Natural killer cell (primary cell): ENCODE results near the gene ABR. TPM values are rescaled to one million over a fixed set of nuclear protein-coding genes. Genes with fewer than 3 reads are reported as not detected.
"Not testable (repeated sequence)": the region's sequence is repeated elsewhere in the genome, so short reads cannot be mapped to it uniquely, and the experiment has no call there.

ENCODE experiments used
- ATAC-seq, 3 donors: fragments of 150-1000 bp in 2 of 3; fragments of 200-7000 bp in 1 of 3; cut with Tn5 transposase; 1 replicate in 1 of 3; 2 replicates in 2 of 3; pipeline ENCODE4 v1.10.0; 2021; ENCODE audit warnings: mild to moderate bottlenecking in 2 of 3, moderate library complexity in 2 of 3
- DNase-seq, 2 donors: peaks; one replicate each; pipeline versions ENCODE4 v3.0.0 to v3.0.0-alpha.2; 2013 to 2021; ENCODE audit warnings: mixed read lengths in 1 of 2
- H3K27ac ChIP-seq: one replicate; pipeline ENCODE4 v1.5.1; 2013; ENCODE audit warnings: mild to moderate bottlenecking, low read length
- H3K27me3 ChIP-seq: one replicate; pipeline ENCODE4 v1.6.1; 2013; ENCODE audit warnings: low read length; ENCODE audit not compliant: control insufficient read depth, insufficient read depth
- H3K36me3 ChIP-seq: one replicate; pipeline ENCODE4 v1.6.1; 2013; ENCODE audit warnings: low read length; ENCODE audit not compliant: control insufficient read depth, insufficient read depth
- H3K4me1 ChIP-seq: one replicate; pipeline ENCODE4 v1.6.1; 2013; ENCODE audit warnings: low read length; ENCODE audit not compliant: control insufficient read depth, insufficient read depth
- H3K4me3 ChIP-seq: one replicate; pipeline ENCODE4 v1.5.1; 2013; ENCODE audit warnings: low read length
- H3K9me3 ChIP-seq: one replicate; pipeline ENCODE4 v1.6.1; 2013; ENCODE audit warnings: low read length; ENCODE audit not compliant: control insufficient read depth, insufficient read depth
- H3K27ac Mint-ChIP-seq, 2 donors: one replicate each; pipeline ENCODE4 v1.8.0; 2022; ENCODE audit warnings: mild to moderate bottlenecking in 2 of 2, mixed read lengths in 2 of 2, moderate library complexity in 1 of 2
- H3K27me3 Mint-ChIP-seq, 2 donors: one replicate each; pipeline ENCODE4 v1.8.0; 2022; ENCODE audit warnings: low read depth in 2 of 2, mixed read lengths in 2 of 2
- H3K36me3 Mint-ChIP-seq: one replicate; pipeline ENCODE4 v1.8.0; 2022; ENCODE audit warnings: mixed read lengths
- H3K4me1 Mint-ChIP-seq, 2 donors: one replicate each; pipeline ENCODE4 v1.8.0; 2022; ENCODE audit warnings: mixed read lengths in 2 of 2
- H3K4me3 Mint-ChIP-seq: one replicate; pipeline ENCODE4 v1.8.0; 2022; ENCODE audit warnings: mild to moderate bottlenecking, moderate library complexity, mixed read lengths
- H3K9me3 Mint-ChIP-seq, 2 donors: one replicate each; pipeline ENCODE4 v1.8.0; 2022; ENCODE audit warnings: mixed read lengths in 2 of 2
- WGBS: methylation state at CpG from one replicate; pipeline ENCODE4 v1.1.7; 2013; ENCODE audit warnings: missing lambda C conversion rate; ENCODE audit not compliant: insufficient coverage; 5-methylcytosine and 5-hydroxymethylcytosine counted together
- intact Hi-C: fragments of 100-400 bp; cut with micrococcal nuclease; formaldehyde crosslinking; loops from one replicate; pipeline ENCODE4 v1.14.2; 2022
- total RNA-seq, 4 donors: library from RNA; stranded (reverse); fragments of 120-200 nt in 1 of 4; gene quantifications; one replicate each; pipeline versions ENCODE4 v1.2.3 to v1.2.4, GENCODE V29; 2013 to 2022
- TF ChIP-seq, protein P1 (sequence below): fragments of 200-600 bp; IDR thresholded peaks from one replicate; pipeline ENCODE4 v1.8.0; 2022; ENCODE audit warnings: antibody characterized with exemption

The ABR gene
- total RNA-seq, 3 donors from 2014 or later (not counting 1 experiment from before 2014, with no cell fraction given), result 155 to 215 (median 163) TPM

DNA sequence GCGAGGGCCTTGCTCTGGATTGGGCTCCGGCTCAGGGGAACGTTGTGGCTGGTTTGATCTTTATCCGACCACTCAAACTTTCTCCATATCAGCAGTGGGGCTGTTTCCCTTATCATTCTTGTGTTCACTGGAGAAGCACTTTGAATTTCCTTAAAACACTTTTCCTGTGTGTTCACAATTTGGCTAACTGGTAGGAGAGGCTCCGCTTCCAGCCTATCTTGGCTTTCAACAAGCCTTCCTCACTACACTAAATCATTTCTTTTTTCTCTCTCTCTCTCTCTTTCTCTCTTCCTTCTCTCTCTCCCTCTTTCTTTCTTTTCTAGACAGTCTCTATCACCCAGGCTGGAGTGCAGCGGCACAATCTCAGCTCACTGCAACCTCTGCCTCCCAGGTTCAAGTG lies 43.0 kb downstream of the ABR start:
- Histone ChIP-seq H3K36me3 (no peaks in the 10 kb centered on the region), H3K4me3 (no peak overlapping the region), H3K9me3 (no peaks in the 10 kb centered on the region), H3K4me1 (no peaks in the 10 kb centered on the region), H3K27me3 (no peaks in the 10 kb centered on the region), H3K27ac (no peak overlapping the region)
- Mint-ChIP-seq H3K27me3 (no peaks in the 10 kb centered on the region), H3K9me3 (no peaks in the 10 kb centered on the region), H3K4me1 (peaks cover 5 to 6% of the 10 kb centered on the region in 2 donors), H3K4me3 (no peak overlapping the region), H3K36me3 (no peaks in the 10 kb centered on the region), H3K27ac (no peak overlapping the region)
- intact Hi-C loops, result no loop called here
- WGBS, result 94% methylated on average over 6 of the region's 6 CpGs
- ATAC-seq, result no peak
- TF ChIP-seq, protein P1, sequence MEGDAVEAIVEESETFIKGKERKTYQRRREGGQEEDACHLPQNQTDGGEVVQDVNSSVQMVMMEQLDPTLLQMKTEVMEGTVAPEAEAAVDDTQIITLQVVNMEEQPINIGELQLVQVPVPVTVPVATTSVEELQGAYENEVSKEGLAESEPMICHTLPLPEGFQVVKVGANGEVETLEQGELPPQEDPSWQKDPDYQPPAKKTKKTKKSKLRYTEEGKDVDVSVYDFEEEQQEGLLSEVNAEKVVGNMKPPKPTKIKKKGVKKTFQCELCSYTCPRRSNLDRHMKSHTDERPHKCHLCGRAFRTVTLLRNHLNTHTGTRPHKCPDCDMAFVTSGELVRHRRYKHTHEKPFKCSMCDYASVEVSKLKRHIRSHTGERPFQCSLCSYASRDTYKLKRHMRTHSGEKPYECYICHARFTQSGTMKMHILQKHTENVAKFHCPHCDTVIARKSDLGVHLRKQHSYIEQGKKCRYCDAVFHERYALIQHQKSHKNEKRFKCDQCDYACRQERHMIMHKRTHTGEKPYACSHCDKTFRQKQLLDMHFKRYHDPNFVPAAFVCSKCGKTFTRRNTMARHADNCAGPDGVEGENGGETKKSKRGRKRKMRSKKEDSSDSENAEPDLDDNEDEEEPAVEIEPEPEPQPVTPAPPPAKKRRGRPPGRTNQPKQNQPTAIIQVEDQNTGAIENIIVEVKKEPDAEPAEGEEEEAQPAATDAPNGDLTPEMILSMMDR, result no peak
- no peak for DNase-seq

DNA sequence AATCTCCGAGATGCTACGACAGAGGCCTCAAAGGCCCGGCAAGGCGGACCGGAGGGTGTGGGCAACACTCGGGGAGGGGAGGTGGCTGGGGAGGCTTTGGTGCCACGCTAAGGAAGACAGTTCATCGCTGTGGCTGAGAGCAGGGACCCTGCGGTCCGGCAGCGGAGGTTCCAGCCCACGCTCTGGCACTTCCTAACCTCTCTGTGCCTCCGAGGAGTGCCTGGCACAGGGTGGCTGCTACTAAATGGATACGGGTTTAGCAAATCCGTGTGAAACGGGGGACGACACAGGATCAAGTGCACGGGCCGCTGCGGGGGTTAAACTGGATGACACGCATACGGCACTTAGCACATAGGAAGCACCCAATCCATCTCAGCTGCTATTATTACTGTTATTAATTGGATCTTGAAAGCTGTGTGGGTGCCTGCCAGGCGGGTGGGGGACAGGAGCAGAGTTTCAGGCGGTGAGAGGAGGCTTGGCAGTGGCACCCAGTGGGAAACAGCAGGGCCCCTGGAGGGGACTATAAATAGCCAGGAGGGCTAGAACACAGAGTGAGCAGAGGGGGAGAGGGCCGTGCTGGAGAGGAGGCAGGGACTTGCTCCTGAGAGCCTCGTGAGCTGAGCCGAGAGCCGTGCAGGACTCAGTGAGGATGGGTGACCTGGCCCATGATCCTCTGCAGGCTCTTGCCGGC lies 45.0 kb downstream of the ABR start:
- peaks cover 3 to 5% of the 10 kb centered on the region in 2 donors for H3K4me1 Mint-ChIP-seq
- H3K36me3 Mint-ChIP-seq, result no peaks in the 10 kb centered on the region
- H3K9me3 Mint-ChIP-seq, result no peaks in the 10 kb centered on the region
- Histone ChIP-seq H3K27me3 (no peaks in the 10 kb centered on the region), H3K27ac (no peak overlapping the region), H3K4me3 (no peak overlapping the region), H3K4me1 (no peaks in the 10 kb centered on the region), H3K36me3 (no peaks in the 10 kb centered on the region), H3K9me3 (no peaks in the 10 kb centered on the region)
- no peak for DNase-seq
- no peak overlapping the region for H3K27ac Mint-ChIP-seq
- whole genome bisulfite sequencing, result 93% methylated on average over 29 of the region's 29 CpGs
- intact Hi-C loops, result no loop called here
- H3K4me3 Mint-ChIP-seq, result no peak overlapping the region
- ATAC-seq, result no peak
- TF ChIP-seq, protein P1, result no peak
- H3K27me3 Mint-ChIP-seq, result no peaks in the 10 kb centered on the region

DNA sequence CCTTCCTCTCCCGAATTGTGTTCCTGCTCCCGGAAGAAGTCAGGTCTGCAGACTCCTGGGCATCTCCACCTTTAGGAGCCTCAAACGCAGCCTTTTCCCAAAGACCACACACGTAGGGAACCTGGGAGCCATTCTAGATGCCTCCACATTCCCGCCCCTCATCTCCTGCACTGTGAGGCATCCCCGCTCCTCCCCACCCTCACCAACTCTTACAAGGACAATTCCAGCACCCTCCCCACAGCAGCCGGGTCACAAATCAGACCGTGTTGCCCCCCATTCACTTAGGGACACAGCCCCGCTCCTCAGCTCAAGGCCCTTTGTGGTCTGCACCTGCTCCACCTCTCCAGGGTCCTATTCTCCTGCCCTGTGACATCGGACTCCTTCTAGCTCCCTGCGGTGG lies 49.6 kb downstream of the ABR start:
- H3K27ac Mint-ChIP-seq, result no peak overlapping the region
- no peaks in the 10 kb centered on the region for H3K4me1 ChIP-seq
- no peak overlapping the region for H3K4me3 Mint-ChIP-seq
- no peak for ATAC-seq
- H3K9me3 Mint-ChIP-seq, result no peaks in the 10 kb centered on the region
- peaks cover 3% of the 10 kb centered on the region for H3K9me3 ChIP-seq
- H3K36me3 ChIP-seq, result no peaks in the 10 kb centered on the region
- 95% methylated on average over 11 of the region's 11 CpGs for WGBS
- TF ChIP-seq, protein P1, result no peak
- peaks cover 0 to 5% of the 10 kb centered on the region in 2 donors for H3K4me1 Mint-ChIP-seq
- intact Hi-C loops, result no loop called here
- H3K27me3 ChIP-seq, result no peaks in the 10 kb centered on the region
- H3K36me3 Mint-ChIP-seq, result no peaks in the 10 kb centered on the region
- no peak overlapping the region for H3K4me3 ChIP-seq
- H3K27me3 Mint-ChIP-seq, result no peaks in the 10 kb centered on the region
- DNase-seq, result no peak
- no peak overlapping the region for H3K27ac ChIP-seq

DNA sequence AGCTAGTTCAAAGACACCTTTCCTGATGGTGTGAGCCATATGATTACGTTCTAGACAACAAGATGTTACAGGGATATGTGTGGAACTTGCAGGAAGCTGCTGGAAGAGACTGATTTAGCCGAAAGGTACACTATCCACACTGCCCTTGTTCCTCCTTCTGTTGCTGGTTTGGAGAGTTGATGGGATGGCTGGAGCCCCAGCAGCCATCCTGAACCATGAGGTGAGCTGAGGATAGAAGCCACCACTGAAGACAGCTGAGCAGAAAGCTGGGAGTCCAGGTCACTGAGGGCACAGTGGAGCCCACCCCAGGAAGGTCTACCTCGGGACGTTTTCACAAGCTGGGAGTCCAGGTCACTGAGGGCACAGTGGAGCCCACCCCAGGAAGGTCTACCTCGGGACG lies 51.3 kb downstream of the ABR start:
- not testable (repeated sequence) for H3K36me3 Mint-ChIP-seq, H3K4me3 Mint-ChIP-seq, H3K4me1 ChIP-seq, H3K27me3 ChIP-seq, H3K4me3 ChIP-seq, H3K9me3 ChIP-seq, H3K9me3 Mint-ChIP-seq, H3K36me3 ChIP-seq, DNase-seq, H3K27me3 Mint-ChIP-seq, H3K27ac Mint-ChIP-seq, ATAC-seq, H3K27ac ChIP-seq
- intact Hi-C loops, result loop anchor here (10.0 kb wide), 1 partner anchor 126 kb away; no protein-coding TSS in a partner anchor
- 96% methylated on average over 6 of the region's 6 CpGs for WGBS
- peaks cover 5 to 11% of the 10 kb centered on the region in 2 donors for H3K4me1 Mint-ChIP-seq
